ENCODE measurements around the gene RBM10. TPM values are rescaled to one million over a fixed set of nuclear protein-coding genes. Genes with fewer than 3 reads are reported as not detected.

Gene RBM10
- total RNA-seq, 1 donor from 2014 or later = 29.6 TPM

DNA sequence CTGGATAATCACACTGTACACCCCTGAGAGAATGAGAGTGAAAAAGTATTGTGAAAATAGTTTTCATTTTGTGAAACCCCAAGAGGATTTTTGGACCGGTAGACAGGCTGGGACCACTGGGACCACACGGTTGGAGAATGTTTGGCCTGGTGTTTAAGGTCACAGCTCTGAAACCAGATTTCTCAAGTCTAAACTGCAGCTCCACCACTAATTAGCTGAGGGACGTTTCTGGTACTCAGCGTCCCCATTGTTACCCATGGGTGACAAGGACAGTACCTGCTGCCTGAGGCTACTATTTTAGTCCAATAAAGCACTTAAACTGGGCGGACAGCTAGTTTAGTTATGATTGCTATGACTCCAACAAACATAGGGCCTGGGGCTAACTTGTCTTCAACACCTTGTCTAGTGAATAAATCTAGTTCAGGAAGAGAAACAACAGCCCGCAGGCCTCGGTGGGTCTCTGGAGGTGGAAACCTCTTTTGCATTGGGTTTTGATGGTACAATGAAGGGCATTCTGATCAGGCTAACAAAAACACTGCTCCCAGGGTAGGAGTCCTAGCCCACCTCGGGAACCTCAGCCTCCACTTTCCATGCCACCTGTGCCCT lies 87.3 kb downstream of the RBM10 start:
- H3K4me1 Mint-ChIP-seq (ENCODE audit: low read depth) = peaks cover 43% of the 10 kb centered on the region
- H3K4me3 Mint-ChIP-seq (ENCODE audit: unreplicated experiment) = peak overlapping the region; percentile 92
- no peaks in the 10 kb centered on the region for H3K27me3 Mint-ChIP-seq (ENCODE audit: low read depth)
- peaks cover 13% of the 10 kb centered on the region for H3K36me3 Mint-ChIP-seq (ENCODE audit: low read depth)
- H3K27ac Mint-ChIP-seq (ENCODE audit: unreplicated experiment) = peak overlapping the region; percentile 100
- TF ChIP-seq, protein P1, sequence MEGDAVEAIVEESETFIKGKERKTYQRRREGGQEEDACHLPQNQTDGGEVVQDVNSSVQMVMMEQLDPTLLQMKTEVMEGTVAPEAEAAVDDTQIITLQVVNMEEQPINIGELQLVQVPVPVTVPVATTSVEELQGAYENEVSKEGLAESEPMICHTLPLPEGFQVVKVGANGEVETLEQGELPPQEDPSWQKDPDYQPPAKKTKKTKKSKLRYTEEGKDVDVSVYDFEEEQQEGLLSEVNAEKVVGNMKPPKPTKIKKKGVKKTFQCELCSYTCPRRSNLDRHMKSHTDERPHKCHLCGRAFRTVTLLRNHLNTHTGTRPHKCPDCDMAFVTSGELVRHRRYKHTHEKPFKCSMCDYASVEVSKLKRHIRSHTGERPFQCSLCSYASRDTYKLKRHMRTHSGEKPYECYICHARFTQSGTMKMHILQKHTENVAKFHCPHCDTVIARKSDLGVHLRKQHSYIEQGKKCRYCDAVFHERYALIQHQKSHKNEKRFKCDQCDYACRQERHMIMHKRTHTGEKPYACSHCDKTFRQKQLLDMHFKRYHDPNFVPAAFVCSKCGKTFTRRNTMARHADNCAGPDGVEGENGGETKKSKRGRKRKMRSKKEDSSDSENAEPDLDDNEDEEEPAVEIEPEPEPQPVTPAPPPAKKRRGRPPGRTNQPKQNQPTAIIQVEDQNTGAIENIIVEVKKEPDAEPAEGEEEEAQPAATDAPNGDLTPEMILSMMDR (IDR thresholded peaks at IDR 0.05) = no peak
- no peak for DNase-seq (ENCODE audit: low spot score)
- no peaks in the 10 kb centered on the region for H3K9me3 Mint-ChIP-seq (ENCODE audit: low read depth)

DNA sequence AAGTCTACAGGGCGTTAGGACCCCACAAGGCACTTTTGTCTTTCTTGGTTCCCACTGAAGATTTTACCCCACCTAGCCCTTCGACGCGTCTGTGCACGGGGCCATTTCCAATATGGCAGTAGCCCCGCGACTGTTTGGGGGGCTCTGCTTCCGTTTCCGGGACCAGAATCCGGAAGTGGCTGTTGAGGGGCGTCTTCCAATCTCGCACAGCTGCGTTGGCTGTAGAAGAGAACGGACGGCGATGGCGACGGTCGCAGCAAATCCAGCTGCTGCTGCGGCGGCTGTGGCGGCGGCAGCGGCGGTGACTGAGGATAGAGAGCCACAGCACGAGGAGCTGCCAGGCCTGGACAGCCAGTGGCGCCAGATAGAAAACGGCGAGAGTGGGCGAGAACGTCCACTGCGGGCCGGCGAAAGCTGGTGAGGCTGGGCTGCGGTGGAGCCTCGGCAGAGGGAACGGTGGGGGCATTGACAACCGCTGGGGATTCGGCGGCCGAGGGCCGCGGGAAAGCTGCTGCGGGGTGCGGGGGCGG lies 87.8 kb downstream of the RBM10 start, which contains the start of gene USP11:
USP11 (plus strand) TSS at position 207 of the 530 bp plus-strand sequence; CDS start at position 242, 35 bp downstream.
- Mint-ChIP-seq H3K27ac (ENCODE audit: unreplicated experiment) (peak within 1 kb of the TSS; percentile 100), H3K4me1 (ENCODE audit: low read depth) (peaks cover 46% of the 10 kb centered on the region), H3K27me3 (ENCODE audit: low read depth) (no peaks in the 10 kb centered on the region), H3K9me3 (ENCODE audit: low read depth) (no peaks in the 10 kb centered on the region), H3K36me3 (ENCODE audit: low read depth) (peaks cover 13% of the 10 kb centered on the region), H3K4me3 (ENCODE audit: unreplicated experiment) (peak within 1 kb of the TSS; percentile 92)
- DNase-seq (ENCODE audit: low spot score) = no peak
- TF ChIP-seq, protein P1 (IDR thresholded peaks at IDR 0.05) = no peak

DNA sequence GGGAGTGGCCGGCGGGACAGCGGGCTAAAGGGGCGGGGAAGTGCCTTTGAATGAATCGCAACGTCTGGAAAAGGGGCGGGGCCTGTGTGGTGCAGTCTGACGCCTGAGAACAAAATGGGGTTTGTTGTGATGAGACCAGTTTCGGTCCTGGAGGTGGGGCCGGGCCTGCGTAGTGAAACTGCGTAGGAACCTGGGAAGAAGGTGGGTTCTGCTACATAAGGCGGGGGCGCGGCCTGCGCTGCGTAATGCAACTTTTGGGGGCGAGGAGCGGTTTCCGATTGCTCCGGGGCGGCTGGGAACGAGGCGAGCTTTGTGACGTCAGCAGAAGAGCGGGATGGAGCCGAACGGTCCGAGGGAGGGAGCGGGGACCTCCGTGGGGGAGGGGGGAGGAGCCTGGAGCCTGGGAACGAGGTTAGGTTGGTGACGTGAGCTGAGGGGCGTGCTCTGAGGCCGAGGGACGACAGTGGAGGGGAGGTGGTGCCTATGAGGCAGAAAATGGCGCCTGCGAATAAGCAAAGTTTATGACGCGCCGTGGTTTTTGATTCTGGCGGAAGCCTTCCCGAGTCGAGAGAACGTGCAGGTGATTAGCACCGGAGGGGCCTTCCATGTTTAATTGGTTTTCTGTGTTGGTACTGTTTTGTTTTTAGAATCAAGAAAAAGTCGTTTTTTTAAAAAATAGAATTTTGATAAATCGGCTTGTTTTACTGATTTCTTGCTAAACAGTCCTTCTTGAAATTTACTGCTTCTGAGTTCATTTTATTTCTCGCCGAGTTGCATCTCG lies 88.5 kb downstream of the RBM10 start:
- H3K27ac Mint-ChIP-seq (ENCODE audit: unreplicated experiment) = peak overlapping the region; percentile 100
- peaks cover 46% of the 10 kb centered on the region for H3K4me1 Mint-ChIP-seq (ENCODE audit: low read depth)
- H3K4me3 Mint-ChIP-seq (ENCODE audit: unreplicated experiment) = peak overlapping the region; percentile 92
- H3K27me3 Mint-ChIP-seq (ENCODE audit: low read depth) = no peaks in the 10 kb centered on the region
- H3K9me3 Mint-ChIP-seq (ENCODE audit: low read depth) = no peaks in the 10 kb centered on the region
- H3K36me3 Mint-ChIP-seq (ENCODE audit: low read depth) = peaks cover 9% of the 10 kb centered on the region
- peak; percentile 99 for DNase-seq (ENCODE audit: low spot score)
- TF ChIP-seq, protein P1 (IDR thresholded peaks at IDR 0.05) = no peak

DNA sequence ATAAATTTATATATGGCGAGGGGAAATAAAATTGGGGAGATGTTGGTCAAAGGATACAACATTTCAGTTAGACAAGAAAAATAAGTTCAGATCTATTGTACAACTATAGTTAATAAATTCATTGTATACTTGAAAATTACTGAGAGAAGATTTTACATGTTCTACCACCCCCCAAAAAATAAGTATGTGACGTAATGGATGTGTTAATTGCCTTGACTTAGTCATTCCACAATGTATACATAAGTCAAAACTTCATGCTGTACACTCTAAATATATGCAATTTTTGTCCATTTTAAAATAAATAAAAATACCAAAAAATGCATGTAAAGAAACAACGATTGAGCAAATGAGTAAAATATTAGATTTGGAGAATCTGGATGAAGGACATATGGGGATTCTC lies 89.6 kb downstream of the RBM10 start:
- H3K36me3 Mint-ChIP-seq (ENCODE audit: low read depth) = peaks cover 3% of the 10 kb centered on the region
- H3K9me3 Mint-ChIP-seq (ENCODE audit: low read depth) = no peaks in the 10 kb centered on the region
- H3K4me3 Mint-ChIP-seq (ENCODE audit: unreplicated experiment) = peak overlapping the region; percentile 92
- H3K27ac Mint-ChIP-seq (ENCODE audit: unreplicated experiment) = peak overlapping the region; percentile 100
- no peak for DNase-seq (ENCODE audit: low spot score)
- TF ChIP-seq, protein P1 (IDR thresholded peaks at IDR 0.05) = no peak
- H3K27me3 Mint-ChIP-seq (ENCODE audit: low read depth) = no peaks in the 10 kb centered on the region
- peaks cover 46% of the 10 kb centered on the region for H3K4me1 Mint-ChIP-seq (ENCODE audit: low read depth)

DNA sequence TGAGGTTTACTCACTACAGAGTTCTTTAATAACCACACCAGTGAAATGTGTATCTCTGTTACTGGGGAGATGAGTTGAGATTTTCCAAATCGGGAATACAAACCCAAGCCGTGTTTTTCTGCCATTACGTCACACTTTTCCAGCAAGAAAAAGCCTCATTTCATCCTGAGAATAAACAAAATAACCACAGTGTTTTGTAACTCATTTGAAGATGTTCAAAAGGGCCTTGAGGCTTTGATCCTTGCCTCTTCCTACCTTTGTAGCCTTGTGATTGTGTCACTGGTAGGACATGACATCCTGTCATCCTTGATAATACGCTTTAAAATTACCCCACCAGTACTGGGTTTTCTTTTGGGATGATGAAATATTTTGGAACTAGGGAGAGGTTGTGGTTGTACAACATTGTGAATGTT lies 90.7 kb downstream of the RBM10 start:
- H3K4me3 Mint-ChIP-seq (ENCODE audit: unreplicated experiment) = peak overlapping the region; percentile 9
- DNase-seq (ENCODE audit: low spot score) = no peak
- H3K27me3 Mint-ChIP-seq (ENCODE audit: low read depth) = no peaks in the 10 kb centered on the region
- peaks cover 46% of the 10 kb centered on the region for H3K4me1 Mint-ChIP-seq (ENCODE audit: low read depth)
- peak overlapping the region; percentile 13 for H3K27ac Mint-ChIP-seq (ENCODE audit: unreplicated experiment)
- no peaks in the 10 kb centered on the region for H3K9me3 Mint-ChIP-seq (ENCODE audit: low read depth)
- TF ChIP-seq, protein P1 (IDR thresholded peaks at IDR 0.05) = no peak
- H3K36me3 Mint-ChIP-seq (ENCODE audit: low read depth) = peaks cover 9% of the 10 kb centered on the region

Measured in chondrocyte (in vitro differentiated cells).